Stimulated activated CD4-positive, alpha-beta T cell treated with anti-CD3 and anti-CD28 coated beads, Interleukin-1b, Interleukin-23, amount 100 ng/mL, for 1 hour (primary cell): ENCODE measurements around the gene ITIH1.
"Not testable (repeated sequence)": the region's sequence is repeated elsewhere in the genome, so short reads cannot be mapped to it uniquely, and the experiment has no call there.

Experiments used
- DNase-seq, 2 donors: peaks; one replicate each; pipeline ENCODE4 v3.0.0-alpha.2; 2020; ENCODE audit warnings: low read depth in 2 of 2

Gene ITIH1

GRCh38 chr3:52774901-52775864 is 2.2 kb upstream of the ITIH1 start:
- no peak for DNase-seq

- DNase-seq: no peak
Measured at GRCh38 chr3:52775877-52776276, 1.5 kb upstream of the ITIH1 start.

GRCh38 chr3:52776486-52776885 is 913 bp upstream of the ITIH1 start:
- DNase-seq: not testable (repeated sequence)

GRCh38 chr3:52777959-52778805 is 783 bp downstream of the ITIH1 start:
- DNase-seq: no peak

- DNase-seq: no peak
Measured at GRCh38 chr3:52779011-52779836, 1.8 kb downstream of the ITIH1 start.

GRCh38 chr3:52779837-52780585 is 2.6 kb downstream of the ITIH1 start:
- no peak for DNase-seq

GRCh38 chr3:52781741-52782140 is 4.3 kb downstream of the ITIH1 start:
- DNase-seq: no peak

GRCh38 chr3:52782412-52783210 is 5.2 kb downstream of the ITIH1 start:
- DNase-seq: no peak

GRCh38 chr3:52783211-52783555 is 5.8 kb downstream of the ITIH1 start:
- DNase-seq: no peak

- DNase-seq: no peak
Measured at GRCh38 chr3:52784021-52784621, 6.7 kb downstream of the ITIH1 start.

GRCh38 chr3:52784931-52785590 is 7.7 kb downstream of the ITIH1 start:
- DNase-seq: no peak

- no peak for DNase-seq
Measured at GRCh38 chr3:52786330-52787215, 9.2 kb downstream of the ITIH1 start.

- DNase-seq: no peak
Measured at GRCh38 chr3:52787246-52787645, 9.8 kb downstream of the ITIH1 start.

GRCh38 chr3:52787672-52788625 is 10.6 kb downstream of the ITIH1 start:
- no peak for DNase-seq

GRCh38 chr3:52788890-52789745 is 11.7 kb downstream of the ITIH1 start:
- no peak for DNase-seq

- no peak for DNase-seq
Measured at GRCh38 chr3:52789746-52790040, 12.3 kb downstream of the ITIH1 start.
